H1 (cell line): Measurements from ENCODE around the gene NR0B2. TPM values are rescaled to one million over a fixed set of nuclear protein-coding genes. Genes with fewer than 3 reads are reported as not detected.

Experiments
- CEBPB ChIP-seq: IDR thresholded peaks from 2 replicates; pipeline ENCODE4 v1.6.1; 2012; ENCODE audit warnings: low read depth, low read length
- CREB1 ChIP-seq: IDR thresholded peaks from 2 replicates; pipeline ENCODE4 v1.6.1; 2012; ENCODE audit warnings: inconsistent platforms
- GABPA ChIP-seq: IDR thresholded peaks from 2 replicates; pipeline ENCODE4 v1.6.1; 2011; ENCODE audit warnings: mild to moderate bottlenecking, low read length, moderate library complexity, borderline replicate concordance; ENCODE audit not compliant: insufficient read depth
- HDAC2 ChIP-seq, 2 experiments: fragments of 300-600 bp in 1 of 2; sonication (generic) in 1 of 2; IDR thresholded peaks; 2 replicates each; pipeline ENCODE4 v1.6.1; 2011 to 2012; ENCODE audit warnings: low read depth in 2 of 2, low read length in 2 of 2, mild to moderate bottlenecking in 2 of 2, moderate library complexity in 2 of 2, borderline replicate concordance in 1 of 2, inconsistent platforms in 1 of 2
- SAP30 ChIP-seq: fragments of 300-600 bp; sonication (generic); IDR thresholded peaks from 2 replicates; pipeline ENCODE4 v1.7.1; 2012; ENCODE audit warnings: low read length, moderate library complexity, mild to moderate bottlenecking, inconsistent platforms; ENCODE audit not compliant: insufficient read depth, insufficient replicate concordance
- SIX5 ChIP-seq: IDR thresholded peaks from 2 replicates; pipeline ENCODE4 v1.6.1; 2011; ENCODE audit warnings: mild to moderate bottlenecking, low read depth, low read length
- polyA plus RNA-seq, 7 experiments: library from polyadenylated mRNA; depleted of rRNA in 3 of 7; stranded (reverse) in 5 of 7; unstranded in 2 of 7; fragments of >200 nt in 5 of 7; fragments of 200-250 nt in 2 of 7; gene quantifications; 1 replicate in 5 of 7; 2 replicates in 1 of 7; 4 replicates in 1 of 7; pipeline versions ENCODE4 v1.2.1 to v1.2.3, GENCODE V29; 2011 to 2013; ENCODE audit warnings: missing spikeins in 2 of 7, mixed read lengths in 2 of 7
- total RNA-seq: library from RNA; stranded (reverse); fragmentation: NEBNext Ultra II Directional; extraction: Animal tissue kit (Norgen Biotek cat#: 25700); gene quantifications from 2 replicates; pipeline ENCODE4 v1.2.1, GENCODE V29; 2021
- TF ChIP-seq, protein P1 (sequence below): IDR thresholded peaks from 2 replicates; pipeline ENCODE4 v1.6.1; 2012; ENCODE audit warnings: low read length, inconsistent platforms

Gene NR0B2
- total and polyA plus RNA-seq, 2 of the 8 experiments (the other 6 are each of a cell fraction or from before 2014, with no cell fraction given), result not detected

DNA sequence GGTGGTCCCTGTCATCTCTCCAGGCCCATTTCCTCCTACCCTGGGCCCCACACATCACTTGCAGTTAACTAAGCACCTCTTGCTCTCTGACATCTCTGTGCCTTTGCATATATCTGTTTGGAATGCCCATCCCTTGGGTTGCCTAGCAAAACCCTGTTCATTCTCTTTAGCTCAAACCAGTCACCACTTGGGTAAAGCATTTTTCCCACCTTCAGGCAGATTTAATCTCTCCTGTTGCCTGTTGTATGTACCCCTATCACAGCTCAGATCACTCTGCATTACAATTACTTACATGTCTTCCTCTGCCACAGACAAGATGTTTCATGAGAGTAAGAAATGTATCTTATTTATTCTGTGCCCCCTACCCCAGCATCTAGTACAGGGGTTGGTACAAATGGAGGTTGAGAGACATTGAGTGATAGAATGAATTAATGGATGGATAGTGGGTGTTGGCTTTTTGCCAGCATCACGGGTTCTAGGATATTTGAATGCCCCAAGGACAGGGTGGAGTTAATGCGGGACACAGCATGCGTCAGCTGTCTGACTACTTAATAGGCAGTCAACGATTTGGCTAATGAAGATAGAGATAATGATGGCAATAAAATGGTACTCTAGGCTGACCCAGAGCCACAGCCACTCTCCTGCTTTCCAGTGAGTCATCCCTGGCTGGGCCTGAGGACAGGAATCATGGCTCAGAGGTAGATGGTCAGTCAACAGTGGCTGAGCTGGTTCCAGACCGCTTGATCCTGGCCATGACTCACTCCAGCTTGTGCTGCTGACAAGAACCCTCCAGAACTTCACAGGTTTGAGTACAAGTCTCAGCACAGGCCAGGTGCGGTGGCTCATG lies 6.5 kb downstream of the NR0B2 start (continued):
- no peak for TF ChIP-seq SIX5
- no peak for TF ChIP-seq CEBPB
- TF ChIP-seq GABPA, result no peak
- no peak for TF ChIP-seq SAP30
- no peak for TF ChIP-seq CREB1
- TF ChIP-seq, protein P1, sequence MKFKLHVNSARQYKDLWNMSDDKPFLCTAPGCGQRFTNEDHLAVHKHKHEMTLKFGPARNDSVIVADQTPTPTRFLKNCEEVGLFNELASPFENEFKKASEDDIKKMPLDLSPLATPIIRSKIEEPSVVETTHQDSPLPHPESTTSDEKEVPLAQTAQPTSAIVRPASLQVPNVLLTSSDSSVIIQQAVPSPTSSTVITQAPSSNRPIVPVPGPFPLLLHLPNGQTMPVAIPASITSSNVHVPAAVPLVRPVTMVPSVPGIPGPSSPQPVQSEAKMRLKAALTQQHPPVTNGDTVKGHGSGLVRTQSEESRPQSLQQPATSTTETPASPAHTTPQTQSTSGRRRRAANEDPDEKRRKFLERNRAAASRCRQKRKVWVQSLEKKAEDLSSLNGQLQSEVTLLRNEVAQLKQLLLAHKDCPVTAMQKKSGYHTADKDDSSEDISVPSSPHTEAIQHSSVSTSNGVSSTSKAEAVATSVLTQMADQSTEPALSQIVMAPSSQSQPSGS, result no peak
- no peak for TF ChIP-seq HDAC2 (IDR thresholded peaks at IDR 0.05; ENCODE audit: borderline replicate concordance in 1 of 2, low read depth in 2 of 2, low read length in 2 of 2)
